GM12872 (cell line): ENCODE measurements around the gene GRID1.

Source experiments
- TF ChIP-seq, protein P1 (sequence below): IDR thresholded peaks from 3 replicates; pipeline ENCODE4 v1.5.1; 2011; ENCODE audit warnings: low read depth, mild to moderate bottlenecking, low read length, moderate library complexity; ENCODE audit not compliant: insufficient read depth

The GRID1 gene

DNA sequence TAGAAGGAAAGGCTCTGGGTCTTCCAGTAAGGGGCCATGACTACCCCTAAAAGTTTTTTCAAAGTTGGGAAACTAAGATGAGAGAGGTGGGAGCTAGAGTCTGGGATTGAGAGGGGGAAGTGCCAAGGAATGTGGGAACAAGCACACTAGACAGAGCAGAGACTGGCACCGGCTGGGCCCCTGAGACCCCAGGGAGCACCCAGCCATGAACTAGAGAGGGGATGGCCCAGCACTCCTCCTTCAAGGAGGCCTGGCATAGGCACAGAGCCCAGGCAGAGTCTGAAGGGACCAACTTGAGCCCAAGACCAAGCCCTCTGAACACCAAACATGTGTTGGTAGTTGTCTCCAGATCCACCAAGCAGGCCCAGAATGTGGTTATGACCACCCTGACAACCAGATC is 119.0 kb downstream of the GRID1 start:
- TF ChIP-seq, protein P1, sequence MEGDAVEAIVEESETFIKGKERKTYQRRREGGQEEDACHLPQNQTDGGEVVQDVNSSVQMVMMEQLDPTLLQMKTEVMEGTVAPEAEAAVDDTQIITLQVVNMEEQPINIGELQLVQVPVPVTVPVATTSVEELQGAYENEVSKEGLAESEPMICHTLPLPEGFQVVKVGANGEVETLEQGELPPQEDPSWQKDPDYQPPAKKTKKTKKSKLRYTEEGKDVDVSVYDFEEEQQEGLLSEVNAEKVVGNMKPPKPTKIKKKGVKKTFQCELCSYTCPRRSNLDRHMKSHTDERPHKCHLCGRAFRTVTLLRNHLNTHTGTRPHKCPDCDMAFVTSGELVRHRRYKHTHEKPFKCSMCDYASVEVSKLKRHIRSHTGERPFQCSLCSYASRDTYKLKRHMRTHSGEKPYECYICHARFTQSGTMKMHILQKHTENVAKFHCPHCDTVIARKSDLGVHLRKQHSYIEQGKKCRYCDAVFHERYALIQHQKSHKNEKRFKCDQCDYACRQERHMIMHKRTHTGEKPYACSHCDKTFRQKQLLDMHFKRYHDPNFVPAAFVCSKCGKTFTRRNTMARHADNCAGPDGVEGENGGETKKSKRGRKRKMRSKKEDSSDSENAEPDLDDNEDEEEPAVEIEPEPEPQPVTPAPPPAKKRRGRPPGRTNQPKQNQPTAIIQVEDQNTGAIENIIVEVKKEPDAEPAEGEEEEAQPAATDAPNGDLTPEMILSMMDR: no peak

DNA sequence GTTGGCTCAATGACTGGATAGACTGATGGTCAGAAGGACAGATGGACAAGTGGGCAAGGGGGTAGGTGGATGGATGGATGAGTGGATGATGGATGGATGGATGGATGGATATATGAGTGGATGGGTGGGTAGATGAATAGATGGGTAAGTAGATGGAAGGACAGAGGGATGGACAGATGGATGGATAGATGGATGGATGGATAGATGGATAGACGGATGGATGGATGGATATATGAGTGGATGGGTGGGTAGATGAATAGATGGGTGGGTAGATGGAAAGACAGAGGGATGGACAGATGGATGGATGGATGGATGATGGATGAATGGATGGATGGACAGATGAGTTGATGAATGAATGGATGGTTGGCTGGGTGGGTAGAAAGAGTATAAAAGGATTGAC is 119.5 kb downstream of the GRID1 start:
- TF ChIP-seq, protein P1: no peak

DNA sequence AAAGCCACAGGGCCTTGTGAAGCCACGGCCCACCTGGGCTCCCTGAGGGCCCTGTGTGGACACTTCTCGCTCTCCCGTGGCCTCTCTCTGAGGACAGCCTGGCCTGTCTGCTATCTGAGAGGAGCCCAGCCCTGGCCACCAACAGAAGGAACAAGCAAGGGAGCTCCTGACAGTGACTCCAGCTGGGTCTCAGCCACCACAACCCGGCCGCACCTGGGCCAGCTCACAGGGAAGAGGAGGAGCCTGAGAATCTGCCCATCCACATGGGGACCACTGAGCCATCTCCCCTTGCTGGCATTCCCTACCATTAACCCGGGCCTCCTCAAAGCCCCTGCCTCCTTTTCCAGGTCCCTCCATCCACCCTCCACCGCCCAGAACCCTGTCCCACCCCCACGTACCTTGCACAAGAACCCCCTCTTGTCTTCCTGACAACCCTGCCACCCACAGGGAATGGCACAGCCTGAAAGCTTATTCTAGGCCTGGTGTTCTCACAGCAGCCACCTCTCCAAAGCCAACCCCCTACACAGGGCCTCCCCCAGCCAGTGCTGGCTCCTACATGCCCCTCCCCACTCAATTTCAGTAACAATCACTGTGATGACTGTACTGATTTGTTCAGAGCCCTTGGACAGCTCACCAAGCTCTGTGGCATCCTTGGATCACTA is 120.2 kb downstream of the GRID1 start:
- TF ChIP-seq, protein P1: no peak

DNA sequence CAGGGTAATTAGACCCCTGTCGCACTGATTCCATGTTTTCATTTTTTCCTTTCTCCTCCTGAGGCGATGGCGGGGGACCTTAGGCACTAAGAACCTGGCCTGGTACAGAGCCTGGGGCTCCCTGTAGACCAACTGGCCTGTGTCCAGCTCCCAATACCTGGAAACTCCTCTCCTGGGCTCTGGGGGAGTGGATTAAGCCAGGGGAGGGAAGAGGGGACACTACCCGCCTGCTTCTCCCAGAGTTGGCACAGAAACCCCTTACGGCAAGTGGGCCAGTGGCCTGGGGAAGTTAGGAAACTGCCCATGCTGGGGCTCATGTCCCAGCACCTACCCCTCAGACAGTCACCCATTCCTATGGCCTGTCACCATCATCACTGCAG is 121.6 kb downstream of the GRID1 start:
- TF ChIP-seq, protein P1: no peak

DNA sequence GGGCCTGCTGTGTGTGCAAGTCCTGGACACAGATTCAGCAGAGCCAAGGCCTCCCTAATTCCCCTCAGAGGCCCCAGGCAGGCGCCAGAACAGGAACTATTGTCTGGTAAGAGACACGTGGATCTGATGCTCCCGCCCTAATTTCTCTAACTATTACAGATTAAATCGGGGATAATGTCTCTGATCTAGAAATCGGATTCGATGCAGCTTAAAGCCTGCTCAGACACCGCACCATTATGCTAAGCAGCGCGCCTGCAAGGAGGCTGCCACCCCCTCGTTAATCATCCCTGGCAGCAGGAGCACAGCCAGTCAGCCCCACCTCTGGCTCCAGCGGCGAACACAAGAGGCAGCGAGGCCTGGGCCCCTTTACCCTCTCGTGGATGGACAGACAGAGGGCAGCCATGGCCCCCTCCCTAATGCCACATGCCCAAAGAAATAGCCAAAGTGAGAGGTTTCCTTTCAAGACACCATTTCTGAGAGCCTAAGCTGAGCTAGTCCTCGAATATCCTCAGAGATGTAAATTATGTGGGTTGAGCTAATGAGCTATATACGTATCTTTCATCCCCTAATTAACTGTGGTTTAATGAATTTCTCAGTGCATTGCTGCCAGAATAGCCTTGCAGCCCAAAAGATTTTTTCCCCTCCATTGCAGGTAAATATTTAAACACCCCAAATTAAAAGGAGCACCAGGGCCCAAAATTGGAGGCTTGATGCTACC is 122.1 kb downstream of the GRID1 start:
- TF ChIP-seq, protein P1: no peak

DNA sequence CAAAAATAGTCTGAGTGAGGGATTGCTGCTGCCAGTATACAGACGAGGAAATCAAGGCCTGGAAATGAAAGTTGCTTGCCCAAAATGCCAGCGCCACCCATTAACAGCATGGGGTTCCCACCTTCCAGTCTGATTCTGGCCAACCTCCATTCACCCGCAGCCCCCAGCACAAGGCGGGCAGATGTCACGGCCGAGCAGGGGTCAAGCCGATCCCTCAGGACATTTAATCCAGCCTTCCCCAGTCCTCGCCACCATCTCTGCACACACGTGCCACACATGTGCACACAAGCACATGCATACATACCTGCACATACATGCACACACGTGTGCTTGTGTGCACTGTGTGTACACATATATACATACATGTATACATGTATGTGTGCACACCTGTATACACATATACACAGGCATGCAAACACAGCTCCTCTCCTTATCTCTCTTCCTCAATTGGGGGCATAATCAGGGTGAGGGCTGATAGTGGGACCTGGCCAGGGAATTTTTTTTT is 122.9 kb downstream of the GRID1 start:
- TF ChIP-seq, protein P1: no peak

DNA sequence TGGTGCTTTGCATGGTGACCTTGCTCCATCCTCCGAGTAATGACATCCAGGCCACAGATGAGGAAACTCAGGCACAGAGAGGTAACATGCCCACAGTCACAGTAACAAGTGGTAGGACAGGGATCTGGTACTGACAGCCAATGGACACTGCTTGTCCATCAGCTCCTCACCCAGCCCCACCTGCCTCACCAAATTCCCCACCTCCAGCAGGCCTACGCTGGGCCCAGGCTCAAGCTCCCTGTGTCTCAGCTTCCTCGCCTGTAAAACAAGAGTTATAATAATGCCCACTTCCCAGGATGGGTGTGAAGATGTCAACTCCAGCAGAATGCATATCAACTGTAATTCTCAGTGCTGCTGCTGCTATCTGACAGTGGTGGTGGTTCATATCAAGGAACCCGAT is 123.8 kb downstream of the GRID1 start:
- TF ChIP-seq, protein P1: no peak
